Measurements from ENCODE around the gene ZNF337. TPM values are rescaled to one million over a fixed set of nuclear protein-coding genes. Genes with fewer than 3 reads are reported as not detected.

The ZNF337 gene
- total and polyA plus RNA-seq, 2 donors (not counting 3 experiments of a cell fraction or from before 2014, with no cell fraction given) = 8.5 to 16.7 TPM

DNA sequence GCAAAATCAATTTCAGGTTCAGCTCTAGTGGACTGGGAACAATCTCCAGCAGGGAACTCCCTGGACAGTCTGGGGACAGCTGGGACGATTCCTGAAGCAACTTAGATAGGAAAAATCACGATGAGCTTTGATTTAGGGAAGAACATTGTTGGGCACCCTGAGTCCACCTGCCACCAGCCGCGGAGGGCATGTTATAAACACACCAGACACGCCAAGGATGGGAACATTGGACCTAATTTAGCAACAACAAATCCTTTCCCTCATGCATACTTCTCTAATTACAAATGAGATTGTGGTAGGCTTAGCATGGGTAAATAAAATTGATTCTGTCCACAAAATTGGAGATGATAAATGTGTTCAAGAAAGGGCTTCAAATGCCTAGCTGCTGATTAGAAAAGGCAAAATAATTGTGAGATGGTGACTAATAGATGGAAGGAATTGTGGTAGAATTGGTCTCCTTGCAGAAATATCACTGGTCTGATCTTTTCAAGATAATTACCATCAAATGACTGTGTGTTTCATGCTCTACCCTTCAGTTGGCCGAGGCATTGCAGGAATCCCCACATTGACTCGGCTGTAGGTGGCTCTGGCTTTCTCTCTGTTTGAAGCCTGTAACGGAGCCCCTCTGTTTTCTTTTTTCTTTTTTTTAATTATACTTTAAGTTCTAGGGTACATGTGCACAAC, 66.7 kb downstream of the ZNF337 start:
- no peak for TF ChIP-seq POLR2AphosphoS5 (IDR thresholded peaks at IDR 0.05; ENCODE audit: insufficient read depth, low read depth, low read length)
- no peak for TF ChIP-seq JUN (IDR thresholded peaks at IDR 0.05; ENCODE audit: borderline replicate concordance, insufficient read depth, insufficient read length, low read depth)
- TF ChIP-seq POLR2A (IDR thresholded peaks at IDR 0.05; ENCODE audit: low read depth, low read length) = no peak
- TF ChIP-seq FOS (IDR thresholded peaks at IDR 0.05; ENCODE audit: borderline replicate concordance, insufficient read depth, low read length) = no peak
- TF ChIP-seq GATA2 (IDR thresholded peaks at IDR 0.05; ENCODE audit: insufficient read depth, insufficient read length, low read depth, low read length) = no peak
- TF ChIP-seq EZH2 (IDR thresholded peaks at IDR 0.05; ENCODE audit: borderline replicate concordance, low read depth, low read length, severe bottlenecking) = no peak
- TF ChIP-seq, protein P1, sequence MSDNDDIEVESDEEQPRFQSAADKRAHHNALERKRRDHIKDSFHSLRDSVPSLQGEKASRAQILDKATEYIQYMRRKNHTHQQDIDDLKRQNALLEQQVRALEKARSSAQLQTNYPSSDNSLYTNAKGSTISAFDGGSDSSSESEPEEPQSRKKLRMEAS (IDR thresholded peaks at IDR 0.05; ENCODE audit: insufficient read depth, insufficient read length) = no peak
- no peak for TF ChIP-seq MYC (IDR thresholded peaks at IDR 0.05; ENCODE audit: low read depth, low read length)
- TF ChIP-seq CTCF (IDR thresholded peaks at IDR 0.05; ENCODE audit: extremely low read depth in 1 of 2, insufficient read depth in 1 of 2, low read depth in 1 of 2, low read length in 2 of 2) = no peak
- no peak for FAIRE-seq
- no peak overlapping the region for H3K4me3 ChIP-seq (replicated peaks in 1 of 3; ENCODE audit: insufficient read depth in 1 of 3, low read depth in 1 of 3, low read length in 3 of 3)
- no peak overlapping the region for H3K9ac ChIP-seq (replicated peaks; ENCODE audit: extremely low read depth, insufficient read depth, low read length)
- H3K9me3 ChIP-seq (replicated peaks; ENCODE audit: control insufficient read depth, insufficient read depth, low read length) = no peaks in the 10 kb centered on the region
- intact Hi-C loops (cut with micrococcal nuclease) (loop anchor here (10.0 kb wide), 1 partner anchor 1525 kb away; no protein-coding TSS in a partner anchor), dilution Hi-C loops (cut with MboI; ENCODE audit: extremely low pct_ligation_motif_present, low sequenced_read_pairs) (no loop called here)
- CTCF ChIA-PET = no interaction called here
- no peaks in the 10 kb centered on the region for H3K36me3 ChIP-seq (ENCODE audit: control insufficient read depth in 2 of 2, extremely low read depth in 1 of 2, insufficient read depth in 2 of 2, low read length in 2 of 2)
- H3K9me1 ChIP-seq (replicated peaks; ENCODE audit: control insufficient read depth, extremely low read depth, insufficient read depth, low read length) = no peaks in the 10 kb centered on the region
- peaks cover 0 to 1% of the 10 kb centered on the region in 2 experiments for H3K27me3 ChIP-seq (ENCODE audit: control insufficient read depth in 2 of 2, insufficient read depth in 2 of 2, low read length in 2 of 2)
- H2AFZ ChIP-seq (ENCODE audit: low read depth, low read length) = no peak overlapping the region
- no TSS peak for BruUV-seq (replicated peaks)
- H3K4me2 ChIP-seq (ENCODE audit: insufficient read depth, low read length) = no peak overlapping the region
- no peaks in the 10 kb centered on the region for H4K20me1 ChIP-seq (replicated peaks; ENCODE audit: control insufficient read depth, extremely low read depth, insufficient read depth, low read length)
- H3K27ac ChIP-seq (ENCODE audit: insufficient read depth, low read depth, low read length) = no peak overlapping the region
- POLR2A ChIA-PET = no interaction called here
- no peak for DNase-seq (ENCODE audit: low read depth, low spot score)
- no peaks in the 10 kb centered on the region for H3K4me1 ChIP-seq (ENCODE audit: control insufficient read depth, extremely low read depth, insufficient read depth, low read length)
- no peaks in the 10 kb centered on the region for H3K79me2 ChIP-seq (ENCODE audit: control insufficient read depth, insufficient read depth, low read length)

All from endothelial cell of umbilical vein (primary cell).